ENCODE results near the gene LRRK2.

Gene LRRK2

DNA sequence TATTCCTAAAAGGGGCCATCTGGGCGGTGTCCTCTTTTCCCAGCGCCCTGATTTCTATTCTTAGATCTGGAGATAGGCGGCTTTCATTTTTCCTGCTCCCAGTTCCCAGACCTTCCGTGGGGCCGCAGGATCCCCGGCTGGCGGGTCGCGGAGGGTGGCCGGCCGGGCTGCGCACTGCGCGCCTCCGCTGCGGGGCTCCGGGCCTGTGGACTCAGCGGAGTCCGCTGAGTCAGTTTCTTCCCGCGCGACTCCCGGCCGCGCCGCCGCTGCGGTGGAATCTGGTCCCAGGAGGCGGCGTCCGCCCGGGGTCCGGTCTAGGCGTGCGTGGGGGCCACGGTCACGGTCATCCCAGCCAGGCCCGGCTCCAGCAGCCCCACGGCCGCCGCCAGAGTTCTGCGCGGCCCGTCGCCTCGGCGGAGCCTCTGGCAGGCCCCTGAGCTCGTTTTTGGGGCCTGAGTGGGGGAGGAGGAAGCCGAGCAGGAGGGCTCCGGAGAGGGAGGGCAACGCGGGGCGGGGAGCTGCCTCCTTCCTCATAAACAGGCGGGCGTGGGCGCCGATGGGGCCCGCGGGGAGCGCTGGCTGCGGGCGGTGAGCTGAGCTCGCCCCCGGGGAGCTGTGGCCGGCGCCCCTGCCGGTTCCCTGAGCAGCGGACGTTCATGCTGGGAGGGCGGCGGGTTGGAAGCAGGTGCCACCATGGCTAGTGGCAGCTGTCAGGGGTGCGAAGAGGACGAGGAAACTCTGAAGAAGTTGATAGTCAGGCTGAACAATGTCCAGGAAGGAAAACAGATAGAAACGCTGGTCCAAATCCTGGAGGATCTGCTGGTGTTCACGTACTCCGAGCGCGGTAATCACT is at the start of gene LRRK2:
LRRK2 (plus strand) TSS at position 559 of the 853 bp plus-strand sequence; CDS start at position 694, 135 bp downstream.
- in situ Hi-C loops (cut with HindIII; ENCODE audit: low sequenced_read_pairs), result no loop called here

DNA sequence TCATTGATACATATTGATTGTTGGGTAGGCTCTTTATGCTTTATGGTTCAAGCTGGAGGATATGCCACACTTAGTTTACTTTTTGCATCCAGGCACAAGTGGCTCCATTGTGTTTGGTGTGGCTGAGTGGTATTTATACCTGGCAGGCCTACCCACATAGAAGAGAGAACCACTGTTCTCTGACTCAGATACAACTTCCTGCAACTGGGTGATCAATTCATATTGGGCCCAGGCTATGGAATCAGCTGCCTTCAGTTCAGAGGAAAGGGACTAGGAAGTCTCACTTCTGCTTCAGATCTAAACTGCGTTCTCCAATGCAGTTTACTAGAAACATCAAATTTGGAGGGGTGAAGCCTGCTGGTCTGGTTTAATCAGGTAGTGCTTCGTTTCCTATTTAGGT is 49.8 kb upstream of the LRRK2 start:
- in situ Hi-C loops (cut with HindIII; ENCODE audit: low sequenced_read_pairs), result no loop called here

- in situ Hi-C loops (cut with HindIII; ENCODE audit: low sequenced_read_pairs), result no loop called here
Observed at GRCh38 chr12:40175489-40175888, 49.3 kb upstream of the LRRK2 start.

GRCh38 chr12:40178701-40179100 is 46.1 kb upstream of the LRRK2 start:
- in situ Hi-C loops (cut with HindIII; ENCODE audit: low sequenced_read_pairs), result no loop called here

DNA sequence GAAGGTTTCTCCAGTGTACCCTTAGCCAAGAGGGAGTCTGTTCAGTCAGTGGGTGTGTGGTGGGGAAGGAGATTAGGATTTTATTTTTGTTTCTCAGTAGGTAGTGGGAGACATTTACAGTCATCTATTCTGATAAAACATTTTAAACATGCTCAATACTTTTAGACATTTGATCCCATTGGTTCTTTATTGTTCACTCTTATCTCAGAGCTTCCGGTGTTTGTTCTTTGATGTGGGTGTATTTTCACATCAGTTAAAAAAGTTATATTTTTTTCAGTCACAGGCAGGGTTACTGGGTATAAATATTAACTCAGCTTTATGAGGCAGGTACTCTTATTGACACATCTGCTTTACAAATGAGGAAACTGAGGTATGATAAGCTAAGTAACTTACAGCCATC is 43.3 kb upstream of the LRRK2 start:
- in situ Hi-C loops (cut with HindIII; ENCODE audit: low sequenced_read_pairs), result no loop called here

DNA sequence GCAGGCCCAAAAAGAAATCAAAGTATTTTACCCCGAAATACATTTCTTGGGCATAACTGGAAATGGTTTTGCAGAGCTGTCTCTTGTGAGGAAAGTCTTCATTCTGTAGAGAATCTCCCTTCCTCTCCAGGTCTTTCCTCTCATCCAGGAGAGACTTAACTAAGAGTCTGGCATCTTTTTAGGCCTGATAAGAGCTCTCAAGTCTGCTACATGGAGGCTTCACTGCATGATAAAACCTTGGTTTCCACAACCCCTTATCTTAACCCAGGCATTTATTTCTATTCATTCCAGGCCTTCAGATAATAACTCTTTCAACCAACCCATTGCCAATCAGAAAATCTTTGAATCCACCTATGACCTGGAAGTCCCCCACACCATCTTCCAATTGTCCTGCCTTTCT is 41.1 kb upstream of the LRRK2 start:
- in situ Hi-C loops (cut with HindIII; ENCODE audit: low sequenced_read_pairs), result no loop called here

DNA sequence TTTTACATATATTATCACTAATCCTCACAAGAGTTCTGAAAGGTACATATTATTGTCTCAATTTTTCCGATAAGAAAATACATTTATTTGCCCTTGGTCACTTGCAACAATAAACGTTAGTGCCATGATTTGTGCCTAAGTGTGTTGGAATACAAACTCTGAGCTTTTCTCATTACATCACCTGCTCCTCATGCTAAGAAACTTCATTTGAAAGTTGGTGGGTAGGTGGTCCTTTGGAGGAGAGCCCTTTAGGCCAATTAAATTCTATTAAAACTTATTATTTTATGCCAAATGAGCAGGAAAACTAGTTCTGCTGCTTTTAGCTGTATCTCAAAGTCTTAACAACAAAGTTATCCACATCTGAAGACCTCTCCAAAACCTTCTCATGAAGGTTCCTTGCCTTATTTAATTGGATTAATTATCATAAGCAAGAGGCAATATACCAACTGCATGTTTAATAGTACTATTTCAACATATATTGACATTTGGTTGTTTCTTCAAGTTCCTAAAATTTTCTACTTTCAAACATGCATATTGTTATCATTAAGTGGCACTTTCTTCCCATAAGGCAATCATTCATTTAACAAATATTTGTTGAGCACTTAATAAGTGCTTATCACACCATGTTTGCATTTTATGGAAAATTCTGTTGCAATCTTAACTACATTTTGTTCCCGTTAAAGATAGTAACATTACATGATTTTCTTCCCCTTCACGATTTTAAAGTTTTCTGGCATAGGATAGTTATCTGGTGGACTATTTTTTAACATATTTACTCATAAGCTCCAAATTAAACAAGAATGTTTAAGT is 40.1 kb upstream of the LRRK2 start:
- in situ Hi-C loops (cut with HindIII; ENCODE audit: low sequenced_read_pairs), result no loop called here

DNA sequence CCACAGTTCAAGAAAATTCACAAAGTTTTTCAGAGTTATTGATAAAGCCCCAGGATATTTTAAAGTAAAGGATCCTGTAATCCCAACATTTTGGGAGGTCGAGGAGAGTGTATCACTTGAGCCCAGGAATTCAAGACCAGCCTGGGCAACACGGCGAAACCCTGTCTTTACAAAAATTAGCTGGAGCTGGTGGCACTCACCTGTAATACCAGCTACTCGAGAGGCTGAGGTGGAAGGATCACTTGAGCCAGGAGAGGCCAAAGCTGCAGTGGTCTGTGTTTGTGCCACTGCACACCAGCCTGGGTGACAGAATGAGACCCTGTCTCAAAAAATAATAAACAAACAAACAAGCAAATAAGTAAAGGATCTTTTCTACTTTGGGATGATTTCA is 39.5 kb upstream of the LRRK2 start:
- in situ Hi-C loops (cut with HindIII; ENCODE audit: low sequenced_read_pairs), result no loop called here

DNA sequence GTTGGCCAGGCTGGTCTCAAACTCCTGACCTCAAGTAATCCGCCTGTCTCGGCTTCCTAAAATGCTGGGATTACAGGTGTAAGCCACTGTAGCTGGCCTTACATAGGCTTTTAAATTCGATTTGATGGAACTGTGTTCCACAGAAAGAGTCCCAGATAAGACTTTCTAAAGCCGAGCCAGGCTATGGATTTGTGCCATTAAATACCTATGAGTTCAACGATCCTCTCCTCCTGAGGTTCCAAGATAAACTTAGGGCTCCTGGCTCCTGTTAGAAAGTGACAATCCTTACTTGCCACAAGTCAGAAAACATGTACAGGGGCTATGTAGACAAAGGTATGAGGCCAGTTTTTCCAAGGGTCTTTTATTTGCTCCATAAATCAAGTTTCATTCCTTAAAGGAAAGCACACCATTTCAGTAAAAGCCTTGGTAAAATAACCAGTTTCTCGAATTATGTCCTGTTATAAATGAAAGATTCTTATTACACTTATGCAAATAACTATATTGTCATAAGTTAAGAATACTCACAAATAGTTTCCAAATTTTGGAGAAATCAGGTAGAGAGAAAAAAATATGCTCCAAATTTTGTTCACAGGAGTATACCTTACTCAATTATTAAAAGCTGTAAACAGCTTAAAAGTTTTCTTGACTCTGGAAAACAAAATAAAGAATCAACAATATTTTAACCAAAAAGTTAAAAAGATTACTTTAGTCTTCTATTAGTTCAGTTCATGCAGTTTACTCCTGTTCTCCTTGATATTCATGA is 36.1 kb upstream of the LRRK2 start:
- in situ Hi-C loops (cut with HindIII; ENCODE audit: low sequenced_read_pairs), result no loop called here

GRCh38 chr12:40192704-40193255 is 32.0 kb upstream of the LRRK2 start:
- in situ Hi-C loops (cut with HindIII; ENCODE audit: low sequenced_read_pairs), result no loop called here

- in situ Hi-C loops (cut with HindIII; ENCODE audit: low sequenced_read_pairs), result no loop called here
Observed at GRCh38 chr12:40194846-40195245, 30.0 kb upstream of the LRRK2 start.

DNA sequence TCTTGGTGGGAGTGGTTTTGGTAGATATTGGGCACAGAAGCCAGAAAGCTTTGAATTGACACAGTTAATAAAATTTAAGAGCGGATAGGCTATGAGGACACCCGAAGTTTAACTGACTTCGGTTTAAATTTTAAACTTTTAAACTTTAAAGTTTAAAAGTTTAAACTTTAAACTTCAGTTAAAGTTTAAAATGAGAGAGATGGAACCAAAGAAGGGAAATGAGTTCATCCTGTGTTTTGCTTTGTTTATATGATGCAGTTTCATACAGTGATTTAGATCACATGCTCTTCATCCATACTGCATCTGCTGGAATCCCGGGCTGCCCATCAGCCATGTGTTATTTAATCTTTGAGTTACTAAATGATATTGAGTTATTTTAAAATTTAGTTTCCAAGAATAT is 27.2 kb upstream of the LRRK2 start:
- in situ Hi-C loops (cut with HindIII; ENCODE audit: low sequenced_read_pairs), result no loop called here

DNA sequence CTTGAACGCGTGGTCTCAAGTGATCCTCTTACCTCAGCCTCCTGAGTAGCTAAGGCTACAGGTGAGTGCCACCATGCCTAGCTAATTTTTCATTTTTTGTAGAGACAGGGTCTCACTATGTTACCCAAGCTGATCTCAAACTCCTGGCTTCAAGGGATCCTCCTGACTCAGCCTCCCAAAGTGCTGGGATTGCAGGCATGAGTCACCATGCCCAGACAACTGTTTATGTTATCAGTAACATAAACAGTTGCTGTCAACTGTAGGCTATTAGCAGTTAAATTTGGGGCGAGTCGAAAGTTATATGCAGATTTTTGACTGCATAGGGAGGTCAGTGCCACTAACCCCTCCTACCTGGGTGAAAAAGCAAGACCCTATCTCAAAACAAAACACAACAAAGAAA is 26.2 kb upstream of the LRRK2 start:
- in situ Hi-C loops (cut with HindIII; ENCODE audit: low sequenced_read_pairs), result no loop called here

GRCh38 chr12:40202095-40203059 is 22.4 kb upstream of the LRRK2 start:
- in situ Hi-C loops (cut with HindIII; ENCODE audit: low sequenced_read_pairs), result no loop called here

DNA sequence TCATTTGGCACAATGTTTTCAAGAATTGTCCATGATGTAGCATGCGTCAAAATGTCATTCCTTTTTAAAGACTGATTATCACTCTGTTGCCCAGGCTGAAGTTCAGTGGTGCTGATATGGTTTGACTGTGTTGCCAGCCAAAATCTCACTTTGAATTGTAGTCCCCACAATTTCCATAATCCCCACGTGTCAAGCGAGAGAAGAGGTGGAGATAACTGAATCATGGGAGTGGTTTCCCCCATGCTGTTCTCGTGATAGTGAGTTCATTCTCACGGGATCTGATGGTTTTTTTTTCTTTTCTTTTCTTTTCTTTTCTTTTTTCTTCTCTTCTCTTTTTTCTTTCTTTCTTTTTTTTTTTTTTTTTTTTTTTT is 21.8 kb upstream of the LRRK2 start:
- in situ Hi-C loops (cut with HindIII; ENCODE audit: low sequenced_read_pairs), result no loop called here

DNA sequence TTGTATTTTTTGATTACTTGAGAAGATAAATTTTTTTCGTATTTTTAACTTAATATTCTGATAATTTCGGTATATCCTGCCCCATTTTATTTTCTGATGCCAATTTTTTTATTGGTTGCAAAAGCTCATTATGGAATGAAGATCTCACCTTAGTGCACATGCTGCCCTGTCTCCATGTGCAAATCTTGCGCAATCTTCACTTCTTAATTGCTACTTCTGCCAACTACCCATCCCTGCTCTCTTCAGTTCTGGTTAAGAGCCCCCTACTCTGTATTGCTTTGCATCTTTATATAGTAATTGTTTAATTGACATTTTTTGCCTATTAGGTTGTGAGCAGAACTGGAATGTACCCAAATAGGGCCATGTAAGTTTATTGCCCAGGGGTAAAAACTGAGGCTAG is 20.5 kb upstream of the LRRK2 start:
- in situ Hi-C loops (cut with HindIII; ENCODE audit: low sequenced_read_pairs), result no loop called here

DNA sequence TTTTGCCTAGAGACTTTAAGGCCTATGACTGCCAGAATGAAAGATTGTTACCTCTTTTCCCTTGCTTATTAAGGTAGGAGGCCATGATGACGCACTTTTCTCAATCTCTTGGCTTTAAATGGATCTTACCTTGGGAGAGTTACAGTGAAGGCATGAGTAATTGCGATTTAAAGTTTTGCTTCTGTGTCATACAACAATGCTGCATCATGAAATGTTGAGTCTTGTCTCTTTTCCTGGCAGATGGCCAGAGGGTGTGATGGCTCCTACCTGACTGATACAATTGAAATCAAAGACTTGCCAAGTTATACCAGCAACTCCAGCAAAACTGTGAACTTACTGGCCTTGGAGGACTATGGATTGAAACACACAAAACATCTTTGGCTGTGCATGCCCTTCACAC is 17.2 kb upstream of the LRRK2 start:
- in situ Hi-C loops (cut with HindIII; ENCODE audit: low sequenced_read_pairs), result no loop called here

DNA sequence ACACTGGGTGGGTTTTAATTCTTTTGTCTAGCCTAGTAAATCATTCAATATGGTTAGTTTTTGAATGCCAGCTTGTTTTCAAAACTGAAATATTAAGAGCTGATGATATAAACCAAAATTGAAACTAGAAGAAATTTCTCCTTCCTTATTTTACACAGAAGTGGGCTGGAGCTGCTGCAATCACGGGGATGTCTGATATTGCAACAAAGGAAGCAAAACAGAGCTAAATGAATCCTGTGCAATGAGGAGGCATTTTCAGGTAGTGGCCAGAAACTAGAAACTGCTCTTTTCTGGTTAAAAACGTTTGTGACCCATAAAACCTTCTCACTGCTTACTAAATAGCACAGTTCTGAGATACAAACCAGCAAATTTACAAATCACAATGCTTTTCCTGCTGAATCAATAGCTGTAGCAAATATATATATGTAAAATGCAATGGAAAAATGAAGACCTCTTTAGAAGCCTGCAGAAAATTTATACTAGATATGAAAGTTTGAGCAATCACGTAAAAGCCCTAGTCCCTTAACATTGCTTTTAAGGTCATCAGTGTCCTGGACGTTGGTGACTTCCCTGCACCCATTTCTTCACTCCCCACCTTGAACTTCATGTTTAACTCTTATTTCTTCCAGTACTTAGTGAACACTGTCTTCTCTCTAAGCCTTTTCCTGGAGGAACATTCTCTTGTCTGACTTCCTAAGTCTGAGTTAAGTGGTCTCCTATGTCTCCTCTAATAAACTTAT is 15.9 kb upstream of the LRRK2 start:
- in situ Hi-C loops (cut with HindIII; ENCODE audit: low sequenced_read_pairs), result no loop called here

DNA sequence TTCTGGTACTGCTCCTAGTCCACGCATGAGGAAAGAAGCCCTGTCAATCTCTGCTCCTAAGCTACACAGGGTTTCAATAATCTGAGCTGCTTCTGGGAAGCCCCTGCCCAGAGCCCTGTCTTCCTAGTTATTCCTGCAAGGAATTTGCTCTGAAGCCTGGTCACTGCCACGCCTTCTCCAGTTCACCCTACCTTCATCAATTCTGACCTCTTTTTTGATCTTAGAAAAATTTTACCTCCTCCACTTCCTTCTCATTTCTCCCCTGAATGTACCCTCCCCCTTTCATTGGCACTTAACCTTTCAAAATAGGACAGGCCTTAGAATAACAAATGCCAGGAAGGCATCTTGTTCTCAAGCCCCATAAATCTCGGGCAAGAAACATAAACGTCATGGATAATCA is 14.9 kb upstream of the LRRK2 start:
- in situ Hi-C loops (cut with HindIII; ENCODE audit: low sequenced_read_pairs), result no loop called here

Measured in endothelial cell of hepatic sinusoid (primary cell).